Endodermal cell (in vitro differentiated cells): ENCODE results near the gene PGBD5. TPM values are rescaled to one million over a fixed set of nuclear protein-coding genes. Genes with fewer than 3 reads are reported as not detected.
A peak's percentile ranks its signal among the peaks of the same experiment; 100 is the strongest.

Experiments
- DNase-seq: peaks from one replicate; pipeline ENCODE4 v3.0.0-alpha.2; 2017
- H3K27ac ChIP-seq: 2 replicates; pipeline ENCODE4 v1.5.1; 2013; ENCODE audit warnings: mild to moderate bottlenecking, low read depth, low read length, moderate library complexity
- H3K27me3 ChIP-seq: 2 replicates; pipeline ENCODE4 v1.6.1; 2013; ENCODE audit warnings: mild to moderate bottlenecking, low read length, moderate library complexity; ENCODE audit not compliant: insufficient read depth, control insufficient read depth, poor library complexity, severe bottlenecking
- H3K36me3 ChIP-seq: 2 replicates; pipeline ENCODE4 v1.7.0; 2013; ENCODE audit warnings: mild to moderate bottlenecking, low read length, moderate library complexity; ENCODE audit not compliant: control insufficient read depth, insufficient read depth
- H3K4me1 ChIP-seq: one replicate; pipeline ENCODE4 v1.7.0; 2013; ENCODE audit warnings: low read length; ENCODE audit not compliant: control insufficient read depth, insufficient read depth
- H3K4me3 ChIP-seq: 2 replicates; pipeline ENCODE4 v1.5.1; 2013; ENCODE audit warnings: mild to moderate bottlenecking, low read length, moderate library complexity
- H3K9ac ChIP-seq: 2 replicates; pipeline ENCODE4 v1.6.1; 2013; ENCODE audit warnings: mild to moderate bottlenecking, low read length, moderate library complexity; ENCODE audit not compliant: poor library complexity, severe bottlenecking; ENCODE audit errors: extremely low read depth
- H3K9me3 ChIP-seq: 2 replicates; pipeline ENCODE4 v1.6.1; 2013; ENCODE audit warnings: mild to moderate bottlenecking, low read length, moderate library complexity; ENCODE audit not compliant: control insufficient read depth
- H3K27ac Mint-ChIP-seq: 2 replicates; pipeline ENCODE4 v1.8.0; 2020; ENCODE audit warnings: mixed read lengths
- H3K27me3 Mint-ChIP-seq: 2 replicates; pipeline ENCODE4 v1.8.0; 2021; ENCODE audit warnings: mild to moderate bottlenecking, mixed read lengths; ENCODE audit not compliant: insufficient read depth
- H3K36me3 Mint-ChIP-seq: 2 replicates; pipeline ENCODE4 v1.8.0; 2020; ENCODE audit warnings: low read depth, mixed read lengths
- H3K4me1 Mint-ChIP-seq: 2 replicates; pipeline ENCODE4 v1.8.0; 2020; ENCODE audit warnings: mixed read lengths
- H3K4me3 Mint-ChIP-seq: 2 replicates; pipeline ENCODE4 v1.8.0; 2020; ENCODE audit warnings: mild to moderate bottlenecking, moderate library complexity, mixed read lengths
- H3K9me3 Mint-ChIP-seq: 2 replicates; pipeline ENCODE4 v1.8.0; 2020; ENCODE audit warnings: mild to moderate bottlenecking, mixed read lengths
- WGBS, 2 experiments: methylation state at CpG; one replicate each; pipeline versions ENCODE4 v1.1.5 to v1.1.7; 2013; ENCODE audit warnings: missing lambda C conversion rate in 2 of 2, mixed read lengths in 1 of 2; ENCODE audit not compliant: insufficient coverage in 1 of 2, insufficient read length in 1 of 2; 5-methylcytosine and 5-hydroxymethylcytosine counted together
- total RNA-seq, 2 donors: library from RNA; stranded (reverse); fragmentation: NEBNext Ultra II Directional in 1 of 2; extraction: Animal tissue kit (Norgen Biotek cat#: 25700) in 1 of 2; gene quantifications; 2 replicates in 1 of 2; 3 replicates in 1 of 2; pipeline ENCODE4 v1.2.1, GENCODE V29; 2021
- TF ChIP-seq, protein P1 (sequence below): fragments of 200-600 bp; sonication (generic); conservative IDR thresholded peaks from 2 replicates; pipeline ENCODE4 v1.5.0; 2021; ENCODE audit warnings: antibody characterized with exemption, mild to moderate bottlenecking

The PGBD5 gene
- total RNA-seq, 2 donors from 2014 or later = 1.3 to 4.6 TPM

DNA sequence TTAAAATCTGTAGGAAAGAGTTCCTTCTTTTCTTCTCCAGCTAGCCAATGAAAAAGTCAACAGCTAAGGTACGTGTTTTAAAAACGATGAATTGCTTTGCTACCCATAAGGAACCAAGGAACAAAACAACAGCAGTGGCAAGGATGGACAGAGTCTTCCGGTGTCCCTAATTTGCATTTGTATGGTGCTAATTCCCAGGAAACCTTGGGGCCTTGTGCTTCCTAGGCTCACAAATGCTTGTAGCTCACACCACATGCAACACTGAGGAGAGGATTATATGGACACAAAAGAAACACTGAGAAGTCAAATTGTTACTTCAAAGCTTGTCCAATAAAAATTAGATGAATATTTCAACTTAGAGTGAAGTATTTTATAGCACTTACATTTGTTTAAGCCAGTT, 1.8 kb upstream of the PGBD5 start:
- peaks cover 3% of the 10 kb centered on the region for H3K4me1 ChIP-seq
- peak overlapping the region; percentile 52 for H3K27ac ChIP-seq
- peaks cover 42% of the 10 kb centered on the region for H3K27me3 ChIP-seq
- TF ChIP-seq, protein P1, sequence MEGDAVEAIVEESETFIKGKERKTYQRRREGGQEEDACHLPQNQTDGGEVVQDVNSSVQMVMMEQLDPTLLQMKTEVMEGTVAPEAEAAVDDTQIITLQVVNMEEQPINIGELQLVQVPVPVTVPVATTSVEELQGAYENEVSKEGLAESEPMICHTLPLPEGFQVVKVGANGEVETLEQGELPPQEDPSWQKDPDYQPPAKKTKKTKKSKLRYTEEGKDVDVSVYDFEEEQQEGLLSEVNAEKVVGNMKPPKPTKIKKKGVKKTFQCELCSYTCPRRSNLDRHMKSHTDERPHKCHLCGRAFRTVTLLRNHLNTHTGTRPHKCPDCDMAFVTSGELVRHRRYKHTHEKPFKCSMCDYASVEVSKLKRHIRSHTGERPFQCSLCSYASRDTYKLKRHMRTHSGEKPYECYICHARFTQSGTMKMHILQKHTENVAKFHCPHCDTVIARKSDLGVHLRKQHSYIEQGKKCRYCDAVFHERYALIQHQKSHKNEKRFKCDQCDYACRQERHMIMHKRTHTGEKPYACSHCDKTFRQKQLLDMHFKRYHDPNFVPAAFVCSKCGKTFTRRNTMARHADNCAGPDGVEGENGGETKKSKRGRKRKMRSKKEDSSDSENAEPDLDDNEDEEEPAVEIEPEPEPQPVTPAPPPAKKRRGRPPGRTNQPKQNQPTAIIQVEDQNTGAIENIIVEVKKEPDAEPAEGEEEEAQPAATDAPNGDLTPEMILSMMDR = no peak
- peak; percentile 64 for DNase-seq
- Mint-ChIP-seq H3K9me3 (no peaks in the 10 kb centered on the region), H3K36me3 (no peaks in the 10 kb centered on the region), H3K4me3 (no peak overlapping the region), H3K27ac (no peak overlapping the region), H3K4me1 (peaks cover 10% of the 10 kb centered on the region), H3K27me3 (peaks cover 37% of the 10 kb centered on the region)
- WGBS, 2 experiments = 14 to 40% methylated on average over 1 to 3 of the region's 3 CpGs
- H3K36me3 ChIP-seq = no peaks in the 10 kb centered on the region
- no peak overlapping the region for H3K4me3 ChIP-seq
- H3K9me3 ChIP-seq = no peaks in the 10 kb centered on the region
- H3K9ac ChIP-seq = no peak overlapping the region

DNA sequence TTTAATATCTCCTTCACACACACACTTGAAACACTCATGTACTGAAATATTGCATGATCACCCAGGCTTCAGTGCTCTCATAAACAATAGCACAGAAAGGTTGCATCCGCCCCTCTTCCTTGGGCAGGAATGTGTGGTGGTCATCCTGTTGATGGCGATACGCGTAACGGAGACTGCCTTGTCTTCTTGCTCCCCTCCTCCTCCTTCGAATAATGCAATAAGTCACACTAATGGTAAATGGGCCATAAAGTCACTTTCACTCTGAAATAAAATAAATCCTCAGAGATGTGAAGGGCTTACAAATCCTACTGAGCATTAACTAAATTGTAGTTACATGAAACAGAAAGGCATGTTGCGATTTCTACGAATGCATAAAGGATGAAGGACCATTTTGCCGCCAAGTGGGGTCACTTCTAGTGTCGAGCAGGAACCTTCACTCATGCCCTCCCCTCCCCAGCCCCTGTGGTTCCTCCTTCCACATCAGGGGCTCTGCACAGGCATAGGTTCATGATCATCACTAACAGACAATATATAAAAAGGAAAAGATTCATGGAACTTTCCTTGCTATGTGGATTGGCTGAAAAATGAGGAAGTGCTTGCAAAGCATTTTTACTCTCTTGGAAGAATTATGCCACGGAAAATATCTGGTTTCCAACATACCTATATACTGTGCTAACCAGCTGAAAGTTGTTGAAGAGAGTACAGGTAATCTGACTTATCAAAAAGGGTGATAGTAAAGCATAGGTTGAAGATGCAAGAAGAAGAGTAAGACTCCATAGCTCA, 1.2 kb upstream of the PGBD5 start:
- Histone ChIP-seq H3K36me3 (no peaks in the 10 kb centered on the region), H3K9ac (no peak overlapping the region), H3K9me3 (no peaks in the 10 kb centered on the region), H3K4me3 (peak overlapping the region; percentile 72), H3K27me3 (peaks cover 49% of the 10 kb centered on the region), H3K27ac (no peak overlapping the region), H3K4me1 (peaks cover 3% of the 10 kb centered on the region)
- Mint-ChIP-seq H3K36me3 (no peaks in the 10 kb centered on the region), H3K27me3 (peaks cover 44% of the 10 kb centered on the region), H3K4me3 (peak overlapping the region; percentile 43), H3K9me3 (no peaks in the 10 kb centered on the region), H3K4me1 (peaks cover 15% of the 10 kb centered on the region), H3K27ac (no peak overlapping the region)
- no peak for DNase-seq
- TF ChIP-seq, protein P1 = no peak
- 56 to 69% methylated on average over 11 of the region's 11 CpGs for WGBS, 2 experiments

DNA sequence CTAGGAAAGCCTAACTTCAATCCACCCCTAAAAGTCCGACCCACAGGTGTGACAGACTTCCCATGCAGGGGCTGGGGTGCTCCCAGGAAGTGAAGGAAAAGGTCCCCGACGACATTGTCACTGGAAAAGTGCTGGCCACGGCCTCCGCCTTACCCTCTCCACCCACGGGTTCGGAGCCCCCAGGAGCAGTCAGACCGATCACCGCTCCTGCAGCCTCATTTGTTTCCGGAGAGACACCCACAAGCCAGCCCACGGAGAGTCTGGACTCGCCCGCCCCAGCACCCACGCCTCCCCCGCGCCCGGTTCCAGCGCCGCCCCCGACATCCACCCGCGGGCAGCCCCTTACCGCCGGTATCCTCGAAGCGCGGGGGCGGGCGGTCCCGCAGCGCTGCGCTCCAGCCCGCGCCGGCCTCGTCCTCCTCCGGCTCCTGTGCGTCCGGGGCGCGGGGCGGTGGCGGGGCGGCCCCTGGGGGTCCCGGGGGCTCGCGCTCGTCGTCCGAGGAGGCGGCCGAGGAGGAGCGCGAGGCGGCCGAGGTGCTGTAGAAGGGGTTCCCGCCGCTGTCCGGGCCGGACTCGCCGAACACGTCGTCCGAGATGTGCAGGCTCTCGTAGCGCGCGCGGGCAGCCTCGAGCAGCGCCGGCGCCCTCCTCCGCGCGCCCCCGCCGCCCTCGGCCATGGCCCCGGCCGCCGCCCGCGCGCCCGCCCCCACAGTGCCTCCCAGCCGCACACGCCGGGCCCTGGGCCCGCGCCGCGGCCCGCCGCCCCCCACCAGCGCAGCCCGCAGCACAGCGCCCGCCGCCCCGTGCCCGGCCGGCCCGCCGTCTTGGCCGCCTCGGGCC, 660 bp downstream of the PGBD5 start:
- peak overlapping the region; percentile 72 for H3K4me3 ChIP-seq
- no peaks in the 10 kb centered on the region for H3K9me3 ChIP-seq
- H3K36me3 Mint-ChIP-seq = peaks cover under 1% of the 10 kb centered on the region
- H3K4me1 ChIP-seq = peaks cover 3% of the 10 kb centered on the region
- H3K4me3 Mint-ChIP-seq = peak overlapping the region; percentile 69
- no peak overlapping the region for H3K27ac ChIP-seq
- H3K4me1 Mint-ChIP-seq = peaks cover 22% of the 10 kb centered on the region
- 0% methylated on average over 3 to 108 of the region's 108 CpGs for WGBS, 2 experiments
- no peak overlapping the region for H3K27ac Mint-ChIP-seq
- no peak overlapping the region for H3K9ac ChIP-seq
- peaks cover 64% of the 10 kb centered on the region for H3K27me3 ChIP-seq
- DNase-seq = peak; percentile 66
- no peaks in the 10 kb centered on the region for H3K36me3 ChIP-seq
- H3K9me3 Mint-ChIP-seq = peaks cover 1% of the 10 kb centered on the region
- H3K27me3 Mint-ChIP-seq = peaks cover 55% of the 10 kb centered on the region
- TF ChIP-seq, protein P1 = no peak
